NCI-H146 (cell line): Measurements from ENCODE around the gene THPO.

Experiments used
- DNase-seq: peaks from one replicate; lab custom pipeline; 2025; lab: John Stamatoyannopoulos, UW

THPO gene

GRCh38 chr3:184377882-184378445 is at the start of gene THPO:
Gene THPO, minus strand, starts transcription at chr3:184378207. Its CDS starts 1,948 bp downstream, at chr3:184376259.
- DNase-seq = peak; percentile 62

- no peak for DNase-seq
Observed at GRCh38 chr3:184426691-184427141, 48.7 kb upstream of the THPO start.

GRCh38 chr3:184423561-184423960 is 45.6 kb upstream of the THPO start:
- DNase-seq = no peak

GRCh38 chr3:184419171-184419570 is 41.2 kb upstream of the THPO start:
- no peak for DNase-seq

GRCh38 chr3:184417619-184418327 is 39.8 kb upstream of the THPO start:
- DNase-seq = peak; percentile 57

GRCh38 chr3:184415203-184415490 is 37.1 kb upstream of the THPO start:
- no peak for DNase-seq

- no peak for DNase-seq
Observed at GRCh38 chr3:184414418-184415202, 36.6 kb upstream of the THPO start.

- no peak for DNase-seq
Observed at GRCh38 chr3:184409946-184410500, 32.0 kb upstream of the THPO start.

GRCh38 chr3:184409331-184409926 is 31.4 kb upstream of the THPO start:
- no peak for DNase-seq

GRCh38 chr3:184405075-184406030 is 27.3 kb upstream of the THPO start:
- DNase-seq = no peak

- no peak for DNase-seq
Observed at GRCh38 chr3:184399410-184399809, 21.4 kb upstream of the THPO start.

- DNase-seq = no peak
Observed at GRCh38 chr3:184395320-184395660, 17.3 kb upstream of the THPO start.

- DNase-seq = no peak
Observed at GRCh38 chr3:184391266-184391665, 13.3 kb upstream of the THPO start.

GRCh38 chr3:184389935-184390528 is 12.0 kb upstream of the THPO start:
- no peak for DNase-seq

- DNase-seq = no peak
Observed at GRCh38 chr3:184389384-184389783, 11.4 kb upstream of the THPO start.

- DNase-seq = no peak
Observed at GRCh38 chr3:184388936-184389230, 10.9 kb upstream of the THPO start.

- no peak for DNase-seq
Observed at GRCh38 chr3:184388164-184388935, 10.3 kb upstream of the THPO start.

- DNase-seq = no peak
Observed at GRCh38 chr3:184387174-184387714, 9.2 kb upstream of the THPO start.

- DNase-seq = no peak
Observed at GRCh38 chr3:184386047-184386806, 8.2 kb upstream of the THPO start.
